GM23338 (cell line): ENCODE data around the gene ADAMTS17.

ENCODE experiments used
- CREB1 ChIP-seq: fragments of 250-450 bp; sonication (Bioruptor Pico); IDR thresholded peaks from 2 replicates; pipeline ENCODE4 v1.5.0; 2020; ENCODE audit warnings: low read depth, mild to moderate bottlenecking, moderate library complexity
- CTCF ChIP-seq, 2 experiments: fragments of 200-600 bp in 1 of 2; sonication (generic) in 1 of 2; conservative IDR thresholded peaks; 2 replicates each; pipeline versions ENCODE4 v1.5.1 to v1.6.1; 2016 to 2017; ENCODE audit warnings: antibody characterized with exemption in 2 of 2, low read depth in 2 of 2, mild to moderate bottlenecking in 2 of 2, moderate library complexity in 1 of 2
- ETS1 ChIP-seq: IDR thresholded peaks from 2 replicates; pipeline ENCODE4 v1.6.1; 2016; ENCODE audit warnings: antibody characterized with exemption
- EZH2 ChIP-seq: fragments of 200-600 bp; sonication (generic); IDR thresholded peaks from one replicate; pipeline ENCODE4 v1.8.0; 2017; ENCODE audit warnings: antibody characterized with exemption, mild to moderate bottlenecking, low read depth; ENCODE audit not compliant: unreplicated experiment
- EZH2phosphoT487 ChIP-seq: fragments of 200-600 bp; sonication (generic); IDR thresholded peaks from one replicate; pipeline ENCODE4 v1.8.1; 2018; ENCODE audit warnings: antibody characterized with exemption; ENCODE audit not compliant: unreplicated experiment
- JUNB ChIP-seq: IDR thresholded peaks from one replicate; pipeline ENCODE4 v1.6.1; 2016; ENCODE audit warnings: antibody characterized with exemption; ENCODE audit not compliant: unreplicated experiment
- NANOG ChIP-seq: IDR thresholded peaks from 2 replicates; pipeline ENCODE4 v1.6.1; 2016; ENCODE audit warnings: antibody characterized with exemption, borderline replicate concordance
- POLR2AphosphoS5 ChIP-seq: IDR thresholded peaks from 2 replicates; pipeline ENCODE4 v1.6.1; 2016; ENCODE audit warnings: antibody characterized with exemption, low read depth
- REST ChIP-seq: IDR thresholded peaks from one replicate; pipeline ENCODE4 v1.6.1; 2018; ENCODE audit warnings: antibody characterized with exemption; ENCODE audit not compliant: unreplicated experiment
- STAT1 ChIP-seq: IDR thresholded peaks from one replicate; pipeline ENCODE4 v1.6.1; 2016; ENCODE audit warnings: antibody characterized with exemption; ENCODE audit not compliant: unreplicated experiment
- ZNF114 ChIP-seq: fragments of 250-450 bp; sonication (Bioruptor Pico); IDR thresholded peaks from 2 replicates; pipeline ENCODE4 v1.5.0; 2020; ENCODE audit warnings: mild to moderate bottlenecking, moderate library complexity
- ZNF331 ChIP-seq: fragments of 250-450 bp; sonication (Bioruptor Pico); IDR thresholded peaks from 2 replicates; pipeline ENCODE4 v1.5.0; 2020; ENCODE audit warnings: low read depth, mild to moderate bottlenecking, moderate library complexity
- ZNF462 ChIP-seq: fragments of 250-450 bp; sonication (Bioruptor Pico); IDR thresholded peaks from 2 replicates; pipeline ENCODE4 v1.5.0; 2020; ENCODE audit warnings: mild to moderate bottlenecking, moderate library complexity

- no peak for TF ChIP-seq CTCF (conservative IDR thresholded peaks at IDR 0.05; ENCODE audit: low read depth in 2 of 2)
- no peak for TF ChIP-seq POLR2AphosphoS5
- no peak for TF ChIP-seq CREB1 (CRISPR knock-in tag)
- TF ChIP-seq STAT1, result no peak
- no peak for TF ChIP-seq EZH2phosphoT487
- no peak for TF ChIP-seq EZH2
- no peak for TF ChIP-seq REST
- TF ChIP-seq ETS1, result no peak
- no peak for TF ChIP-seq ZNF114 (CRISPR knock-in tag)
- TF ChIP-seq ZNF462, result no peak
- TF ChIP-seq ZNF331 (CRISPR knock-in tag), result no peak
- TF ChIP-seq JUNB, result no peak
- no peak for TF ChIP-seq NANOG
These were observed 411.1 kb downstream of the ADAMTS17 start for GRCh38 chr15:99930696-99931095.
